Loucy (cell line): ENCODE results near the gene FTO.

ENCODE experiments used
- H2AFZ ChIP-seq: fragments of 200-600 bp; sonication (generic); 2 replicates; pipeline ENCODE4 v1.6.0; 2016; ENCODE audit warnings: antibody characterized with exemption, mild to moderate bottlenecking, low read length, moderate library complexity
- H3F3A ChIP-seq: fragments of 200-600 bp; 2 replicates; pipeline ENCODE4 v1.6.0; 2016; ENCODE audit warnings: antibody characterized with exemption, low read depth, mild to moderate bottlenecking
- H3K27me3 ChIP-seq: fragments of 200-600 bp; sonication (generic); 2 replicates; pipeline ENCODE4 v1.6.1; 2014; ENCODE audit warnings: low read length, mild to moderate bottlenecking; ENCODE audit not compliant: insufficient read depth, poor library complexity, severe bottlenecking
- H3K36me3 ChIP-seq: fragments of 200-600 bp; sonication (generic); 2 replicates; pipeline ENCODE4 v1.6.1; 2016; ENCODE audit warnings: low read length; ENCODE audit not compliant: insufficient read depth
- H3K4me1 ChIP-seq: fragments of 200-600 bp; sonication (generic); 2 replicates; pipeline ENCODE4 v1.5.1; 2014; ENCODE audit warnings: low read length, mild to moderate bottlenecking; ENCODE audit not compliant: insufficient read depth, poor library complexity, severe bottlenecking
- H3K4me2 ChIP-seq: fragments of 200-600 bp; sonication (generic); 2 replicates; pipeline ENCODE4 v1.6.0; 2014; ENCODE audit warnings: antibody characterized with exemption, low read length, low read depth, mild to moderate bottlenecking; ENCODE audit not compliant: poor library complexity, severe bottlenecking
- H3K4me3 ChIP-seq: fragments of 200-600 bp; sonication (generic); 2 replicates; pipeline ENCODE4 v1.5.1; 2014; ENCODE audit warnings: low read length, mild to moderate bottlenecking, mixed read lengths; ENCODE audit not compliant: poor library complexity, severe bottlenecking
- H3K79me2 ChIP-seq: fragments of 200-600 bp; sonication (generic); 2 replicates; pipeline ENCODE4 v1.6.1; 2014; ENCODE audit warnings: low read length; ENCODE audit not compliant: insufficient read depth
- H3K9ac ChIP-seq: fragments of 200-600 bp; sonication (generic); 2 replicates; pipeline ENCODE4 v1.6.0; 2014; ENCODE audit warnings: mild to moderate bottlenecking, low read depth, low read length, moderate library complexity; ENCODE audit not compliant: poor library complexity, severe bottlenecking
- H3K9me2 ChIP-seq: fragments of 200-600 bp; sonication (generic); replicated peaks from 2 replicates; pipeline ENCODE4 v1.6.1; 2016; ENCODE audit warnings: low read depth, low read length, mixed read lengths
- H3K9me3 ChIP-seq: fragments of 200-600 bp; sonication (generic); 2 replicates; pipeline ENCODE4 v1.6.1; 2014; ENCODE audit warnings: mild to moderate bottlenecking, antibody characterized with exemption, low read length, low read depth; ENCODE audit not compliant: insufficient read depth
- H4K20me1 ChIP-seq: fragments of 200-600 bp; sonication (generic); 2 replicates; pipeline ENCODE4 v1.6.0; 2014; ENCODE audit warnings: antibody characterized with exemption, low read length, mild to moderate bottlenecking; ENCODE audit not compliant: insufficient read depth, poor library complexity, severe bottlenecking
- CTCF ChIP-seq: fragments of 200-600 bp; sonication (generic); conservative IDR thresholded peaks from 2 replicates; pipeline ENCODE4 v1.5.1; 2014; ENCODE audit warnings: mild to moderate bottlenecking, antibody characterized with exemption, low read length
- EZH2phosphoT487 ChIP-seq: fragments of 200-600 bp; IDR thresholded peaks from 2 replicates; pipeline ENCODE4 v1.6.1; 2018; ENCODE audit warnings: antibody characterized with exemption, mild to moderate bottlenecking, moderate library complexity, borderline replicate concordance

Gene FTO

DNA sequence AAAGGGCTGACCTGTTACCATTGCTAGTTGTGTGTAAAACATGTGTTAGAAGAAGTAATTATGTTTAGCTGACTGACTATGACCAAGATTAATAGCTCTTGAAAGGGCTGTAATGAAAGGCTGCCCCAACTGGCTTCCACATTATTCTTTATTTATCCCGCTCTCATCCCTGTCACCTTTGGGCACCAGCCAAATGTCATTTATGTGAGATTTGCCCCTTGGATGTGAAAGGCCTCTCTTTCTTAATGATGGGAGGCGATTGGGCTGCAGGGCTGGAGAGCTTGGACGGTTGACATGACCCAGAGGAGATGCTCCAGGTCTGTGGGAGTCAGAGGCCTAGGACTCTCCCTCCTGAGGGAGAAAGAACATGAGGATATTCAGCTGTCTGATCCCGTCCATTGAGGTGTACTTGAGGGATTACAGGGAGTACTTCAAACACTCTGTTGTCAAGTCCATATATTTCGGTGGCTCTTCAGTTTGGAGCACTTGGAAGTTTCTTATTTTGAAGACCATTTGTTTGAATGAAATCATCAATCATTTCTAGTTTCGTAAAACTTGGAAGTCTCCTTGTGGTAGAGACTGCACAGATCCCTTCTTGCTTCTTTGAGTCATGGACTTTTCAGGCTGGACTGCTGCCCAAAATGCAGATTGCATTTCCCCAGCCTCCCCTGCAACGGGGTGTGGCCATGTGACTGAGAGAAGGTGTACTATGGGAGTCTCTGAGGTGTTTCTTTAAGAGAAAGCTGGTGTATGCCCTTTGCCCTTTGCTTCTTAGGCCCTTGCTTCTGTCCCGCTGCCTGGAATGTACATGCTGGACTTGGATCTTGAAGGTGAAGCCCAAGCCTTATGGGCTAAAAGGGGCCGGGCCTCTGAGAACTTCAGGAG, 51.3 kb downstream of the FTO start:
- Histone ChIP-seq H3K27me3 (no peaks in the 10 kb centered on the region), H3K4me1 (peaks cover 7% of the 10 kb centered on the region), H2AFZ (no peak overlapping the region), H3K9me2 (no peaks in the 10 kb centered on the region), H4K20me1 (no peaks in the 10 kb centered on the region), H3K9me3 (no peaks in the 10 kb centered on the region), H3K36me3 (no peaks in the 10 kb centered on the region), H3F3A (peaks cover 4% of the 10 kb centered on the region; the same call in 1 of the 2 replicates), H3K4me2 (no peak overlapping the region), H3K9ac (no peak overlapping the region), H3K4me3 (no peak overlapping the region), H3K79me2 (peaks cover 54% of the 10 kb centered on the region)
- TF ChIP-seq EZH2phosphoT487 (no peak), CTCF (no peak)

DNA sequence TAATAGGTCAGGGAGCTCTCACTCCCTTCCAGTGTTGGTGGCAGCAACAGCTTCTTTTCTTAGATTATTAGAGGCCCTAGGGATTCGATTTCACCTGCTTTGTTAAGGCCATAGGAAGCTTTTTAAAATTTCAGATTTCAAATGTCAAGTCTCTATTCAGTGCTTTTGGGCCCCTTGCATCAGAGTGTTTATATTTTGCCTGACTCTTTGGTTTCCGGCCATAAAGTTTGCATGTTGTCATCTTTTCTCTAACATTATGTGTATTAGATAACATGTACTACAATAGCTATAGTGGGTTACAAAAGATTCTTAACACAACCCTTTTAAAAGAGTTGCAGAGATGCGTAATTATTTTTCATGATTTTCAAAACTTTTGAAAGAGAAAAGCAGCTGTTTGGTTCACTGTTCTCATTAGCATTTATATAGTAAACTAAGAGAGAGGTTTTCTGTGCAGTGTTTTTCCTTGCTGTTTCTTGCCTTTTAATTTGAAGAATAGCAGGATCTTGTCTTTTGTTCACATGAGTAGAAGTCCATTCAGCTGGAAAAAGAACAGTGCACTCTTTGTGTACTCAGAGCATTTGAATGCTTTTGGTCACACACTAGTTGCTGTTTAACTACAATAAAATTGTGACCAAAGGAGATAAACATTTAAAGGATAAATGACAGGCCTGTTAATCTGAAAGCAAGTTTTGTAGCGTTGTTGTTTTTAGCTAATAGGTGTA, 52.5 kb downstream of the FTO start:
- Histone ChIP-seq H3K4me1 (peaks cover 7% of the 10 kb centered on the region), H3K4me2 (no peak overlapping the region), H3K36me3 (no peaks in the 10 kb centered on the region), H2AFZ (no peak overlapping the region), H3K4me3 (no peak overlapping the region), H3K9me3 (no peaks in the 10 kb centered on the region), H3K27me3 (no peaks in the 10 kb centered on the region), H3F3A (peaks cover 4% of the 10 kb centered on the region; the same call in 1 of the 2 replicates), H3K79me2 (peaks cover 56% of the 10 kb centered on the region), H3K9me2 (no peaks in the 10 kb centered on the region), H3K9ac (no peak overlapping the region), H4K20me1 (no peaks in the 10 kb centered on the region)
- TF ChIP-seq CTCF: no peak
- TF ChIP-seq EZH2phosphoT487: no peak

- Histone ChIP-seq H3K4me2 (no peak overlapping the region), H3K9ac (no peak overlapping the region), H3K79me2 (peaks cover 50% of the 10 kb centered on the region)
Measured at GRCh38 chr16:53757971-53758609, 54.1 kb downstream of the FTO start.

More at GRCh38 chr16:53757971-53758609, 54.1 kb downstream of the FTO start:
- no peaks in the 10 kb centered on the region for H3K9me2 ChIP-seq
- H2AFZ ChIP-seq: no peak overlapping the region
- H3F3A ChIP-seq: peaks cover 4% of the 10 kb centered on the region; the same call in 1 of the 2 replicates
- H3K4me1 ChIP-seq: peaks cover 13% of the 10 kb centered on the region
- TF ChIP-seq CTCF (no peak), EZH2phosphoT487 (no peak)
- no peaks in the 10 kb centered on the region for H3K36me3 ChIP-seq
- H3K4me3 ChIP-seq: no peak overlapping the region
- no peaks in the 10 kb centered on the region for H3K9me3 ChIP-seq
- no peaks in the 10 kb centered on the region for H4K20me1 ChIP-seq
- no peaks in the 10 kb centered on the region for H3K27me3 ChIP-seq
